K562 (cell line): ENCODE measurements around the gene CDT1. TPM values are rescaled to one million over a fixed set of nuclear protein-coding genes. Genes with fewer than 3 reads are reported as not detected.
A peak's percentile ranks its signal among the peaks of the same experiment; 100 is the strongest.

Source experiments
- BCOR ChIP-seq: fragments of 450-650 bp; IDR thresholded peaks from 2 replicates; pipeline ENCODE4 v1.6.1; 2016
- BMI1 ChIP-seq: fragments of 150-350 bp; IDR thresholded peaks from 2 replicates; pipeline ENCODE4 v1.6.1; 2014; ENCODE audit warnings: low read length
- CBFB ChIP-seq: sonication (generic); formaldehyde crosslinking; IDR thresholded peaks from 2 replicates; pipeline ENCODE4 v1.4.0; 2020; ENCODE audit warnings: mild to moderate bottlenecking, missing genetic modification reagents
- ETV5 ChIP-seq: sonication (generic); formaldehyde crosslinking; IDR thresholded peaks from 2 replicates; pipeline ENCODE4 v1.4.0; 2020; ENCODE audit warnings: low read depth, mild to moderate bottlenecking, missing genetic modification reagents
- HDAC2 ChIP-seq: fragments of 450-650 bp; IDR thresholded peaks from 2 replicates; pipeline ENCODE4 v1.6.1; 2016; ENCODE audit warnings: mild to moderate bottlenecking
- ILK ChIP-seq: fragments of 450-650 bp; IDR thresholded peaks from 2 replicates; pipeline ENCODE4 v1.6.1; 2016; ENCODE audit warnings: missing genetic modification characterization, low read depth, mild to moderate bottlenecking, missing compliant biosample characterization, moderate library complexity, borderline replicate concordance
- JUND ChIP-seq, 2 experiments: IDR thresholded peaks; 2 replicates in 1 of 2; 3 replicates in 1 of 2; pipeline ENCODE4 v1.6.1; 2011; ENCODE audit warnings: borderline replicate concordance in 2 of 2, low read depth in 2 of 2, low read length in 2 of 2, improper control_type of control experiment in 1 of 2, missing biosample characterization in 1 of 2, missing genetic modification characterization in 1 of 2, missing genetic modification reagents in 1 of 2
- L3MBTL2 ChIP-seq: fragments of 450-650 bp; IDR thresholded peaks from 2 replicates; pipeline ENCODE4 v1.6.1; 2016; ENCODE audit warnings: mild to moderate bottlenecking, moderate library complexity
- MAFG ChIP-seq: fragments of 450-650 bp; conservative IDR thresholded peaks from 2 replicates; pipeline ENCODE4 v1.6.1; 2016; ENCODE audit warnings: missing genetic modification characterization, missing compliant biosample characterization
- MTA3 ChIP-seq: fragments of 450-650 bp; formaldehyde crosslinking; IDR thresholded peaks from 2 replicates; pipeline ENCODE4 v1.6.1; 2017; ENCODE audit warnings: mild to moderate bottlenecking, borderline replicate concordance
- SMARCC2 ChIP-seq: fragments of 450-650 bp; IDR thresholded peaks from 2 replicates; pipeline ENCODE4 v1.6.1; 2017; ENCODE audit warnings: antibody characterized with exemption, moderate library complexity, mild to moderate bottlenecking, low read depth
- STAT5A ChIP-seq: IDR thresholded peaks from 2 replicates; pipeline ENCODE4 v1.6.1; 2012; ENCODE audit warnings: low read length, inconsistent platforms, borderline replicate concordance
- TOE1 ChIP-seq, 2 experiments: fragments of 450-650 bp in 1 of 2; sonication (generic) in 1 of 2; formaldehyde crosslinking in 1 of 2; IDR thresholded peaks; 2 replicates each; pipeline versions ENCODE4 v1.7.1 to v1.8.0; 2016 to 2022; ENCODE audit warnings: borderline replicate concordance in 2 of 2, mild to moderate bottlenecking in 2 of 2, antibody characterized with exemption in 1 of 2, inconsistent platforms in 1 of 2, low read depth in 1 of 2, missing genetic modification reagents in 1 of 2, moderate library complexity in 1 of 2
- ZNF644 ChIP-seq: fragments of 200-800 bp; sonication (Bioruptor generic); IDR thresholded peaks from 2 replicates; pipeline ENCODE4 v1.6.1; 2016; ENCODE audit warnings: low read depth, missing genetic modification characterization, missing compliant biosample characterization
- ZNF778 ChIP-seq: fragments of 450-650 bp; formaldehyde crosslinking; IDR thresholded peaks from 2 replicates; pipeline ENCODE4 v1.4.0; 2020; ENCODE audit warnings: mild to moderate bottlenecking, moderate library complexity
- polyA plus RNA-seq, 8 experiments: library from polyadenylated mRNA; depleted of rRNA in 4 of 8; stranded (reverse) in 5 of 8; unstranded in 3 of 8; fragments of >200 nt; fragmentation: Nextera tagmentation in 2 of 8; fragmentation: Illumina TruSeq in 1 of 8; extraction: Ambion mirVana in 2 of 8; extraction: Trizol in 1 of 8; gene quantifications; 2 replicates each; pipeline versions ENCODE4 v1.2.1 to v1.2.3, GENCODE V29; 2011 to 2014; ENCODE audit warnings: inconsistent platforms in 1 of 8, missing spikeins in 1 of 8
- total RNA-seq, 7 experiments: library from RNA; depleted of rRNA in 6 of 7; stranded (reverse); fragments of >200 nt in 6 of 7; fragmentation: Illumina TruSeq in 2 of 7; extraction: Trizol in 2 of 7; gene quantifications; 2 replicates each; pipeline versions ENCODE4 v1.2.1 to v1.2.3, GENCODE V29; 2011 to 2021; ENCODE audit warnings: low replicate concordance in 1 of 7
- TF ChIP-seq, protein P1 (sequence below), 2 experiments: fragments of 450-650 bp in 1 of 2; IDR thresholded peaks; 2 replicates each; pipeline ENCODE4 v1.6.1; 2011 to 2017; ENCODE audit warnings: low read depth in 2 of 2, antibody characterized with exemption in 1 of 2, borderline replicate concordance in 1 of 2, low read length in 1 of 2, mild to moderate bottlenecking in 1 of 2, mixed read lengths in 1 of 2; ENCODE audit not compliant: control insufficient read depth in 1 of 2
- TF ChIP-seq, protein P2 (sequence below): IDR thresholded peaks from 3 replicates; pipeline ENCODE4 v1.6.1; 2011; ENCODE audit warnings: borderline replicate concordance, mild to moderate bottlenecking, moderate library complexity; ENCODE audit not compliant: insufficient read length; ENCODE audit errors: extremely low read depth
- TF ChIP-seq, protein P3 (sequence below): fragments of 250-450 bp; sonication (Bioruptor Pico); IDR thresholded peaks from 2 replicates; pipeline ENCODE4 v1.5.0; 2021

The CDT1 gene
- total and polyA plus RNA-seq, 9 of the 15 experiments (the other 6 are each of a cell fraction or from before 2014, with no cell fraction given), result 0.92 to 178 (median 14.2) TPM

DNA sequence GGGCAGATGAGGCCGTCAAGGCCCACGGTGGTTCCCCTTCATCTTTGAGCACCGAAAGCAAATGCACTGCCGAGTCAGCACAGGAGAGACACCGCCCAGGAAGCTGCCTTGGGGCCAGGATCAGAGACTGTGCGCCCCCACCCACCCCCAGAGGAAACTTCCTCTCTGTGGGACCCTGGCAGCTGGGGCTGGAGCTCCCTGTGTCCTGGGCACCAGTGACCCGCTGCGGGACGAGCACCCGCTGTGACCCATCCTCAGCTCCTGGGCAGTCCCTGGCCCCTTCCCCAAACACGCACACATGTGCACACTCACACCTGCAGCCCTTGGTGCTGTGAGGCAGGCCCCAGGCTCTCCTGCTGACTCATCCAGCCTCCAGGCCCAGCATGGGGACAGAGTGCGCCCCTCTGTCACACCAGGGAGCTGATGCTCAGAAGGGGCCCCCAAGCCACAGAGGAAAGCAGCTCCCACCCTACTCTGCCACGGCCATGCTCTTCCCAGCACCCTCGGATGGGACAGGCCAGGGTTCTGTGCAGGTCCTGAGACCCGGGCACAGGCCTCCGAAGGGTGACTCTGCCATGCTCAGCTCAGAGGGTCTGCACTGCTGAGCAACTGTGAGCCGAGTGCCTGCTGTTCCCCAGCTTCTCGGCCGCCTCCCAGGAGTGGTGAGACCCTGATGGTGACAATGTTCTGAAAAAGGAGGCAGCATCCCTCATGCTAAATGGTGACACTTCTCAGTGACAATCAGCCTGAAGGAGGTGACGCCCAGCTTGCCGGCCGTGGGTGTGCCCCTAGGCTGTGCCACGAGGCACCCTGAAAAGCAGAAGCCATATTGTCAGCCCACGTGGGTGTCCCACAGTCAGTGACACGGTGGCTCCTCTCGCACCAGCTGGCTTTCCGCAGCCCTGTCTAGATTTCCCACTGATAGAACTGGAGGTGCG, 22.2 kb upstream of the CDT1 start (continued):
- peak; percentile 26 for TF ChIP-seq HDAC2
- TF ChIP-seq, protein P1, sequence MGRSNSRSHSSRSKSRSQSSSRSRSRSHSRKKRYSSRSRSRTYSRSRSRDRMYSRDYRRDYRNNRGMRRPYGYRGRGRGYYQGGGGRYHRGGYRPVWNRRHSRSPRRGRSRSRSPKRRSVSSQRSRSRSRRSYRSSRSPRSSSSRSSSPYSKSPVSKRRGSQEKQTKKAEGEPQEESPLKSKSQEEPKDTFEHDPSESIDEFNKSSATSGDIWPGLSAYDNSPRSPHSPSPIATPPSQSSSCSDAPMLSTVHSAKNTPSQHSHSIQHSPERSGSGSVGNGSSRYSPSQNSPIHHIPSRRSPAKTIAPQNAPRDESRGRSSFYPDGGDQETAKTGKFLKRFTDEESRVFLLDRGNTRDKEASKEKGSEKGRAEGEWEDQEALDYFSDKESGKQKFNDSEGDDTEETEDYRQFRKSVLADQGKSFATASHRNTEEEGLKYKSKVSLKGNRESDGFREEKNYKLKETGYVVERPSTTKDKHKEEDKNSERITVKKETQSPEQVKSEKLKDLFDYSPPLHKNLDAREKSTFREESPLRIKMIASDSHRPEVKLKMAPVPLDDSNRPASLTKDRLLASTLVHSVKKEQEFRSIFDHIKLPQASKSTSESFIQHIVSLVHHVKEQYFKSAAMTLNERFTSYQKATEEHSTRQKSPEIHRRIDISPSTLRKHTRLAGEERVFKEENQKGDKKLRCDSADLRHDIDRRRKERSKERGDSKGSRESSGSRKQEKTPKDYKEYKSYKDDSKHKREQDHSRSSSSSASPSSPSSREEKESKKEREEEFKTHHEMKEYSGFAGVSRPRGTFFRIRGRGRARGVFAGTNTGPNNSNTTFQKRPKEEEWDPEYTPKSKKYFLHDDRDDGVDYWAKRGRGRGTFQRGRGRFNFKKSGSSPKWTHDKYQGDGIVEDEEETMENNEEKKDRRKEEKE (IDR thresholded peaks at IDR 0.05; ENCODE audit: borderline replicate concordance in 1 of 2, control insufficient read depth in 1 of 2, low read depth in 2 of 2, low read length in 1 of 2), result no peak
- peak; percentile 47; the same call in 1 of the 2 replicates for TF ChIP-seq SMARCC2
- TF ChIP-seq MTA3, result peak; percentile 63
- TF ChIP-seq STAT5A, result no peak
- TF ChIP-seq MAFG (tag), result peak; percentile 77
- TF ChIP-seq ILK (tag), result no peak
- TF ChIP-seq TOE1 (IDR thresholded peaks at IDR 0.05; ENCODE audit: borderline replicate concordance), result 0 out of 2 replicates have a peak, but pooled peaks have one; percentile 6
- peak; percentile 71; the same call in 1 of the 2 replicates for TF ChIP-seq TOE1 (CRISPR knock-in tag; IDR thresholded peaks at IDR 0.05; ENCODE audit: borderline replicate concordance, low read depth)
- TF ChIP-seq, protein P2, sequence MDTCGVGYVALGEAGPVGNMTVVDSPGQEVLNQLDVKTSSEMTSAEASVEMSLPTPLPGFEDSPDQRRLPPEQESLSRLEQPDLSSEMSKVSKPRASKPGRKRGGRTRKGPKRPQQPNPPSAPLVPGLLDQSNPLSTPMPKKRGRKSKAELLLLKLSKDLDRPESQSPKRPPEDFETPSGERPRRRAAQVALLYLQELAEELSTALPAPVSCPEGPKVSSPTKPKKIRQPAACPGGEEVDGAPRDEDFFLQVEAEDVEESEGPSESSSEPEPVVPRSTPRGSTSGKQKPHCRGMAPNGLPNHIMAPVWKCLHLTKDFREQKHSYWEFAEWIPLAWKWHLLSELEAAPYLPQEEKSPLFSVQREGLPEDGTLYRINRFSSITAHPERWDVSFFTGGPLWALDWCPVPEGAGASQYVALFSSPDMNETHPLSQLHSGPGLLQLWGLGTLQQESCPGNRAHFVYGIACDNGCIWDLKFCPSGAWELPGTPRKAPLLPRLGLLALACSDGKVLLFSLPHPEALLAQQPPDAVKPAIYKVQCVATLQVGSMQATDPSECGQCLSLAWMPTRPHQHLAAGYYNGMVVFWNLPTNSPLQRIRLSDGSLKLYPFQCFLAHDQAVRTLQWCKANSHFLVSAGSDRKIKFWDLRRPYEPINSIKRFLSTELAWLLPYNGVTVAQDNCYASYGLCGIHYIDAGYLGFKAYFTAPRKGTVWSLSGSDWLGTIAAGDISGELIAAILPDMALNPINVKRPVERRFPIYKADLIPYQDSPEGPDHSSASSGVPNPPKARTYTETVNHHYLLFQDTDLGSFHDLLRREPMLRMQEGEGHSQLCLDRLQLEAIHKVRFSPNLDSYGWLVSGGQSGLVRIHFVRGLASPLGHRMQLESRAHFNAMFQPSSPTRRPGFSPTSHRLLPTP, result no peak
- TF ChIP-seq BCOR, result no peak
- no peak for TF ChIP-seq CBFB (CRISPR knock-in tag)
- TF ChIP-seq, protein P3, sequence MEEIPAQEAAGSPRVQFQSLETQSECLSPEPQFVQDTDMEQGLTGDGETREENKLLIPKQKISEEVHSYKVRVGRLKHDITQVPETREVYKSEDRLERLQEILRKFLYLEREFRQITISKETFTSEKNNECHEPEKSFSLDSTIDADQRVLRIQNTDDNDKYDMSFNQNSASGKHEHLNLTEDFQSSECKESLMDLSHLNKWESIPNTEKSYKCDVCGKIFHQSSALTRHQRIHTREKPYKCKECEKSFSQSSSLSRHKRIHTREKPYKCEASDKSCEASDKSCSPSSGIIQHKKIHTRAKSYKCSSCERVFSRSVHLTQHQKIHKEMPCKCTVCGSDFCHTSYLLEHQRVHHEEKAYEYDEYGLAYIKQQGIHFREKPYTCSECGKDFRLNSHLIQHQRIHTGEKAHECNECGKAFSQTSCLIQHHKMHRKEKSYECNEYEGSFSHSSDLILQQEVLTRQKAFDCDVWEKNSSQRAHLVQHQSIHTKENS (CRISPR knock-in tag), result no peak
- TF ChIP-seq JUND (IDR thresholded peaks at IDR 0.05; ENCODE audit: borderline replicate concordance, low read depth, low read length), result peak; percentile 83
- TF ChIP-seq JUND (tag; IDR thresholded peaks at IDR 0.05; ENCODE audit: borderline replicate concordance, low read depth, low read length), result peak; percentile 73; the same call in 1 of the 3 replicates
- TF ChIP-seq L3MBTL2, result peak; percentile 22; the same call in 1 of the 2 replicates
- no peak for TF ChIP-seq BMI1
- TF ChIP-seq ETV5 (CRISPR knock-in tag), result peak; percentile 70; the same call in 1 of the 2 replicates
- no peak for TF ChIP-seq ZNF778 (CRISPR knock-in tag)
- no peak for TF ChIP-seq ZNF644 (tag)
